ENCODE measurements around the gene CALCOCO1.

Gene CALCOCO1

DNA sequence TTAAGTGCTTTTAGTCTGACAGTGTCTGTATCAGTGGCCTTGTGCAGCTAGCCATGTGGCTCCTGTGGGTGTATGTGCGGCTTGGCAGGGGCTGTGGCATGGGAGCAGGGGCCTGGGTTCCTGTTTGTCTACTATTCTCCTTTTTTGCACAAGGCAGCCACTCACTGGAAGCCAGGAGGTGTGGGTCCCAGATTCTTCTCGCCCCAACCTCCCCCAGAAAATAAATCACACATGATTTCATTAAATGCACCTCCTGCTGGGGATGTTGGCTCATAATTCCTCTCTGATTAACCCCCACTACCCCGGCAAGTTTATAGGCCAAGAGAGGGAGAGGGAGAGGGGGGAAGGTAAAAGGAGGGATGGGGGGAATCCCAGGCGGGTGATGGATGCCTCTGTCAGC, 17.6 kb downstream of the CALCOCO1 start:
- TF ChIP-seq, protein P1, sequence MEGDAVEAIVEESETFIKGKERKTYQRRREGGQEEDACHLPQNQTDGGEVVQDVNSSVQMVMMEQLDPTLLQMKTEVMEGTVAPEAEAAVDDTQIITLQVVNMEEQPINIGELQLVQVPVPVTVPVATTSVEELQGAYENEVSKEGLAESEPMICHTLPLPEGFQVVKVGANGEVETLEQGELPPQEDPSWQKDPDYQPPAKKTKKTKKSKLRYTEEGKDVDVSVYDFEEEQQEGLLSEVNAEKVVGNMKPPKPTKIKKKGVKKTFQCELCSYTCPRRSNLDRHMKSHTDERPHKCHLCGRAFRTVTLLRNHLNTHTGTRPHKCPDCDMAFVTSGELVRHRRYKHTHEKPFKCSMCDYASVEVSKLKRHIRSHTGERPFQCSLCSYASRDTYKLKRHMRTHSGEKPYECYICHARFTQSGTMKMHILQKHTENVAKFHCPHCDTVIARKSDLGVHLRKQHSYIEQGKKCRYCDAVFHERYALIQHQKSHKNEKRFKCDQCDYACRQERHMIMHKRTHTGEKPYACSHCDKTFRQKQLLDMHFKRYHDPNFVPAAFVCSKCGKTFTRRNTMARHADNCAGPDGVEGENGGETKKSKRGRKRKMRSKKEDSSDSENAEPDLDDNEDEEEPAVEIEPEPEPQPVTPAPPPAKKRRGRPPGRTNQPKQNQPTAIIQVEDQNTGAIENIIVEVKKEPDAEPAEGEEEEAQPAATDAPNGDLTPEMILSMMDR (IDR thresholded peaks at IDR 0.05; ENCODE audit: low read depth, low read length): no peak
- no peak for DNase-seq (ENCODE audit: extremely low read depth, low read depth)

DNA sequence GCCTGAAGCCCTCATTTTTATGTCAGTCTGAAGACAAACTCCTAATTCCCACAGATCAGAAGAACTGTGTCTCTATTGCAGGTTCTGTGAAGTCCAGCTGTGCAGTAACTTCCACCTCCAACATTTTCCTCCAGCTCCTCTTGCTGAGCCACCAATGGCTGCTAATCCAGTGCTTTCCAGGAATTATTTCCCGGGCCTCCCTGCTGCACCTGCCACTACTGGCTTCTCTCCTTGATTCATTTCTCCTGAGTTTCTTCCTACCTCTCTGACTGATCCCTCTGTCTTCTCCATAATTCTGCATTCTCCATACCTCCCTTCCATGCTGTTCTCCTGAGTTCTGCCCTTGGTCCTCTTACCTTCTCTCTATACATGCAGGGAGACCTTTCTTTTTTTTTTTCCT, 21.2 kb downstream of the CALCOCO1 start:
- TF ChIP-seq, protein P1 (IDR thresholded peaks at IDR 0.05; ENCODE audit: low read depth, low read length): no peak
- no peak for DNase-seq (ENCODE audit: extremely low read depth, low read depth)

DNA sequence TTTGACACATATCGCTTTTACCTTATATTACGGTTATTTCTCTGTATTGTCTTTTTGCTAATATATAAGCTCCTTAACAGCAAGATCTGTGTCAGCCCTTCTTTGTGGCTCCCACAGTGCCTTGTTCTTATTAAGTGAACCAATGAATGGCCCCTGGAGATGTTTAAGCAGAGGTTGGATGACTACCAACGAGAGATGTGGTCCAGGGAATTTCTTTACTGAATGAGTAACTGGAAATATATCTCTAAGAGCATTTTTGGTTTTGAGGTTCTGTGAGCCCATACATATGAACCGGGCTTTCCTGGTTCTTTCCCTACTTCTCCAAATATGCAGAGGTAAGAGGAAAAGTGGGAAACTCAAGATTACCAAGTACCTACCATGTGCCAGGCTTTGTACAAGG, 23.5 kb downstream of the CALCOCO1 start:
- TF ChIP-seq, protein P1 (IDR thresholded peaks at IDR 0.05; ENCODE audit: low read depth, low read length): no peak
- DNase-seq (ENCODE audit: extremely low read depth, low read depth): no peak

DNA sequence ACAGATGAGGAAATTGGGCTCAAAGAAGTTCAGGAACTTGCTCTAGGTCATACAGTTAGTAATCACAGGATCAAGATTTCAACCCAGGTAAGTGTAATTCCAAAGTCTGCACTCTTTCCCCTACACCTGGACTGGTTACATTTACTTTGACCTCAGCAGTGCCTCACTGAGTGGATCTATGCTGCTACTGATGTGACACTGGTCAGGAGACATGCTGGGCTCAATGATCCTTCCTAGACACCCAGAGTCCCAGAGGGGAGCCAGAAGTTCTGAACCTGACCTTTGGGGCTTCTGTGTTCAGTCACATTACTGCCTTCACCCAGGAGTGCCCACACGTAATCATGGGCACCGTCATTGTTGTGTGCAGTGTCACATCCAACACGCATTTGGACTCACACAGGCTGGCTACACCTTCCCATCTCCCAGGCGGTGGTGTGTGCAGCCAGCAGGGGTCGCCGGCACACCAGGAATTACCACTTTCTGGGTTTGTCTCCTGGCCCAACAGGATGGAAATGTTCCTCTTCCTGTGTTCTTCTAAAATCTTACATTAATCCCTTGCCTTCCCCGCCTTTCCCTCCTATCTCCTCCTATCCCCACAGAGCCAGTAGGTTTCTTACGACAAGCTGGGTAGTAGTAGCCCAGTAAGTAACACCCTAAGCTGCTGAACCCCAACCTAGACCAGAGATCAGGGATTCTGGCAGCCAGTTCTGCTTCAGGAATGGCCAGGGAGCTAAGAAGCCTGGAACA, 25.6 kb downstream of the CALCOCO1 start:
- DNase-seq (ENCODE audit: extremely low read depth, low read depth): peak; percentile 36
- TF ChIP-seq, protein P1 (IDR thresholded peaks at IDR 0.05; ENCODE audit: low read depth, low read length): peak; percentile 98

DNA sequence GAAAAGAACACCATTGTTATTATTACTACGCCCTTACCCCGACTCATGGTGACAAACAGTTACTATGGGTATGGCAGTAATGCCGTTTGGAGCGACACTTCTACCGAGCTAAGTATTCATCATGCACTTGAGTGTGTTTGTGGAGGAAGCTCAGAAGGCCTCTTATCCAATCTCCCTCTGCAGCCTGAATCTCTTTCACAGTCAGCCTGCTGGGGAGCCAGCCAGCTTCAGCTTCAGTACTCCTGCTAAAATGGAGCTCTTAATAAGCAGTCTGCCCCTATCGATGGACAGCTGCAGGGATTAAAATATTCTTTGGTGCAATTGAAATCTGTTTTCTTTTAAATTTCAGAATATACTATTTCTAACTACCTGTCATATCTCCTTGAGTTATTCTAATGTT, 26.7 kb downstream of the CALCOCO1 start:
- TF ChIP-seq, protein P1 (IDR thresholded peaks at IDR 0.05; ENCODE audit: low read depth, low read length): no peak
- no peak for DNase-seq (ENCODE audit: extremely low read depth, low read depth)

DNA sequence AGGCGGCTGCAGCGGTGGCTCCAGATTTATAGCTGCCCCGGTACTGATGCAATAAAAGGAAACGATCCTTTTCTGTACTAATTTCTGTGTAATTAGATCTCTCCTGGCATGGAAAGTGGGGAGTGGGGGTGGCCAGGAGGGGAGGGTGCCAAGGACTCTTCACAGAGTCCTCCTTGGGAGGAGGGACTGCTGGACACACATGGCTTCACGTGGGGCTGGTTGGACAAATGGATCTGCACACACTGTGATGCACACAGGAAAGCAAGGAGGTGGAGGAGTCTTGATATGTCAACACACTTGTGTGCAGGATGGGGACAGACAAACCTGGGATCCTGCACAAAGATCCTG, 27.6 kb downstream of the CALCOCO1 start:
- no peak for DNase-seq (ENCODE audit: extremely low read depth, low read depth)
- TF ChIP-seq, protein P1 (IDR thresholded peaks at IDR 0.05; ENCODE audit: low read depth, low read length): no peak

DNA sequence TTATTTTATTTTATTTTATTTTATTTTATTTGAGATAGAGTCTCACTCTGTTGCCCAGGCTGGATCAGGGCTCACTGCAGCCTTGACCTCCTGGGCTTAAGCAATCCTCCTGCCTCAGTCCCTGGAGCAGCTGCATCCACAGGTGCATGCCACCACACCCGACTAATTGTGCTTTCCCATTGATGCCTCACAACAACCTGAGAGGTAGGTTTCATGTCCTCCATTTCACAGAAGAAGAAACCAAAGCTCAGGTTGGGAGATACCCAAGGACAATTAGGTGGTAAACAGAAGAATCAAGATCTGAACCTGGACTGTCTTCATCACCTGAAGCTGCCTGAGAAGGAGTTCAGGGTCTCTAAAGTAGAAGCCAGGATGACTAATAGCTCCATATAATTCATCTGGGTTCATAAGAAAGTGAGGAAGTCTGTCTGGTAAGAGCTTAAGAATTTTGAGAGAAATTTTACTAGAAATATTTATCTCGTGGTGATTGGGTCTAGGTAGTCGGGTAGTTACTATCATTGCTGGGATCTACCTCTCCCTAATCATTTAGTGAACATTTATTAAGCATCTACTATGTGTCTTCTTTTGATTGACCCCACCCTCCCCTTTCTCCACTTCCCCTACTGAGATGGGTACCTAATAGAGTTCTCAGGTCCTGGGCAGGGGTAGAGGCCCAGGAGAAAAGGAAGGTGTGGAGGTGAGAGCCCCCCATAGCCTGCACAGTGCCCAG, 28.1 kb downstream of the CALCOCO1 start:
- TF ChIP-seq, protein P1 (IDR thresholded peaks at IDR 0.05; ENCODE audit: low read depth, low read length): no peak
- DNase-seq (ENCODE audit: extremely low read depth, low read depth): no peak

Measured in AG09319 (cell line).